Bronchial epithelial cell (primary cell): ENCODE results near the gene ZNF764. TPM values are rescaled to one million over a fixed set of nuclear protein-coding genes. Genes with fewer than 3 reads are reported as not detected.
"Not testable (repeated sequence)": the region's sequence is repeated elsewhere in the genome, so short reads cannot be mapped to it uniquely, and the experiment has no call there.

ENCODE experiments used
- DNase-seq: peaks from one replicate; pipeline ENCODE4 v3.0.0-alpha.2; 2010; ENCODE audit warnings: low read depth
- FAIRE-seq: peaks from 2 replicates; lab custom pipeline; 2011; peaks lifted over from hg19 to GRCh38; lab: Jason Lieb, UNC
- H3K27me3 ChIP-seq: 2 replicates; pipeline ENCODE4 v1.5.1; 2011; ENCODE audit warnings: low read length; ENCODE audit not compliant: control insufficient read depth, insufficient read depth
- H3K36me3 ChIP-seq: 2 replicates; pipeline ENCODE4 v1.5.1; 2011; ENCODE audit warnings: low read length; ENCODE audit not compliant: control insufficient read depth, insufficient read depth
- H3K4me3 ChIP-seq: 2 replicates; pipeline ENCODE4 v1.5.1; 2011; ENCODE audit warnings: mild to moderate bottlenecking, low read depth, low read length, control low read depth
- CTCF ChIP-seq: IDR thresholded peaks from 2 replicates; pipeline ENCODE4 v1.5.1; 2011; ENCODE audit warnings: mild to moderate bottlenecking, moderate library complexity, low read length, control low read depth, inconsistent platforms; ENCODE audit not compliant: insufficient read depth, severe bottlenecking
- total RNA-seq: library from RNA; depleted of rRNA; stranded (reverse); fragments of >200 nt; gene quantifications from 2 replicates; pipeline ENCODE4 v1.2.1, GENCODE V29; 2014

The ZNF764 gene
- total RNA-seq, 1 donor from 2014 or later, result 2.4 TPM

DNA sequence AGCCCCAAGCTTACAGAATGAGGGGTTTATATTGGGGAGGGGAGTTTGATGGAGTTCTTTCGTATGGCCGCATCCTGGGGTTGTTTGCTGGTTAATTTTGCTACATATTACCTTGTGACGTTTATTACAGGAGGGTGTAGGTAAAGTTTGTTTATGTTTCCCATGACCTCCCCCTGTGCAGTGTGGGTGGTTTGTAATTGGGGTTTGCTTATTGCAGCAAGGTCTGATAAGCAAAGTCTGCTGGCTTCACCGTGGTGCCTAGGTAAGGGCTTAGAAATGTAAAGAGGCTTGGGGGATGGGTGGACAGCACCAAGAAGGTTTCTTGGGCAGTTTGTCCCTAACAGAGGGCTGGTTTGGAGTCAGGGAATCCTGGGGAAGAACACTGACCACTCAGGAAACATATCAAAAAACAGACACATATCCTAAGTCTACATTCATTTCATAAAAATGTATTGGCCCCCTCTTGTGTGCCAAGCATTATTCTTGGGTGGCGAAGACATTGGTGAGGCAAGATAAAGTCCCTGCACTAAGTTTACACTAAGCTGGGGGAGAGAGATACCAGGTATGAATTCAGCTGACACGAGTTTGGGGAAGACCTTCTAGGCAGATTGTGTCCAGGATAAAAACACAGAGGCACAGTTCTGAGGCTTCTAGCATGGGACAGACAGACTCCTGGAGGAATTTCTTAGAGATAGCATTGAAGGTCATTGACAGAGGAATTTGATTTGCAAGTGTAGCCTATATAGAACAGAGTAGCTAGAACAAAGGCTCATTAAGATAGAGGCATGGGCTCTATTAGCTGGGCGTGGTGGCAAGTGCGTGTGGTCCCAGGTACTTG is 9.5 kb downstream of the ZNF764 start:
- TF ChIP-seq CTCF, result no peak
- DNase-seq (no peak), FAIRE-seq (no peak)

DNA sequence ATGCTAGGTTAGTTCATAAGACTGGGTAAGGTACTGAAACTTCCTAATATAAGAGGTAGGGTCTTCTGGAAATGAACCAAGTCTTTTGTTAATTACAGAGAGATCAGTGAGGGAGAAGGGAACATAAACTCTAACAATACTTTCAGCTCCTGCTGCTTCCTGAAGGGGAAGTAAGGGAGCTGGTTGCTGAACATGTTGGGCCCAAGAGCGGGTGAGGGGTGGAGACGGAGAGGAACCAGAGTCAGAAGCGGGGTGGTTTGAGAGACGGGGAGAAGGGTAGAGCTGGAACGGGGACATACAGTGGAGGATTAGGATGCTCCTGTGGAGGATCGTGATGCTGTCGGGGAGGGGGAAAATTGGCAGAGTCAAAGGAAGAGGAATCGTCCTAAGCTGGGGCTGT is 12.1 kb downstream of the ZNF764 start:
- H3K27me3 ChIP-seq, result no peaks in the 10 kb centered on the region
- no peaks in the 10 kb centered on the region for H3K36me3 ChIP-seq
- H3K4me3 ChIP-seq, result no peak overlapping the region
- no peak for TF ChIP-seq CTCF
- FAIRE-seq (no peak), DNase-seq (no peak)

More for the DNA sequence above, 9.5 kb downstream of the ZNF764 start:
- Histone ChIP-seq H3K4me3 (no peak overlapping the region), H3K27me3 (no peaks in the 10 kb centered on the region), H3K36me3 (no peaks in the 10 kb centered on the region)

GRCh38 chr16:30543067-30543466 is 15.1 kb downstream of the ZNF764 start:
- H3K27me3 ChIP-seq, result no peaks in the 10 kb centered on the region
- no peak for FAIRE-seq
- DNase-seq, result no peak
- no peak for TF ChIP-seq CTCF
- no peaks in the 10 kb centered on the region for H3K36me3 ChIP-seq
- no peak overlapping the region for H3K4me3 ChIP-seq

DNA sequence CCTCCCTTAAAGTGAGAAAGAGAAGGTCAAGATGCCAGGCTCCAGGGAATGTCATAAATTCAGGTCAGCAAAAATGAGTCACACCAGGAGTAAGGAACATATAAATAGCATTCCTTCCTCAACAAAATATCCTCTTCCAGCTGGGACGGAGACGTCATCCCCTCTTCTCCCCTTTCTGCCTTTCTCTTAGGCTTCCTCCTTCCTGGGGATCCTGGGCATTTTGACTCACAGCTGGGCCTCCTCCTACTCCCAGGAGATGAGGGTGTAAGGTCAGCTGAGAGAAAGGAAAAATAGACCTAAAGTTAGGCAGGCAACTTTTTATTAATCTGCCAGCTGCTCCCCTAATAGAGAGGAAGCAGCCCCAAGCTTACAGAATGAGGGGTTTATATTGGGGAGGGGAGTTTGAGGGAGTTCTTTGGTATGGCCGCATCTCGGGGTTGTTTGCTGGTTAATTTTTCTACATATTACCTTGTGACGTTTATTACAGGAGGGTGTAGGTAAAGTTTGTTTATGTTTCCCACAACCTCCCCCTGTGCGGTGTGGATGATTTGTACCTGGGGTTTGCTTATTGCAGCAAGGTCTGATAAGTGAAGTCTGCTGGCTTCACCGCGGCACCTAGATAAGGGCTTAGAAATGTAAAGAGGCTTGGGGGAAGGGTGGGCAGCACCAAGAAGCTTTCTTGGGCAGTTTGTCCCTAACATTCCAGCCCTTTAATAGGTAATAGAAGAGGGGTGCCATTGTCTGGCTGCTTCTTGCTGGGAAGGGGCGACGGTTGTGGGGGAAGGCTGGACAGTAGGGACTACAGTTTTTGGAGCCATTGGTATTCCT is 16.5 kb downstream of the ZNF764 start:
- no peak for TF ChIP-seq CTCF

GRCh38 chr16:30540916-30541464 is 17.2 kb downstream of the ZNF764 start:
- FAIRE-seq, H3K27me3 ChIP-seq, H3K4me3 ChIP-seq, DNase-seq, H3K36me3 ChIP-seq: not testable (repeated sequence)

More for the DNA sequence above, 16.5 kb downstream of the ZNF764 start:
- peak; percentile 32 for DNase-seq
- H3K27me3 ChIP-seq, result no peaks in the 10 kb centered on the region
- H3K36me3 ChIP-seq, result no peaks in the 10 kb centered on the region
- no peak overlapping the region for H3K4me3 ChIP-seq
- FAIRE-seq, result no peak

GRCh38 chr16:30539986-30540526 is 18.1 kb downstream of the ZNF764 start:
- not testable (repeated sequence) for DNase-seq, H3K36me3 ChIP-seq, H3K27me3 ChIP-seq, FAIRE-seq, H3K4me3 ChIP-seq
